B cell (primary cell): ENCODE measurements around the gene KBTBD6. TPM values are rescaled to one million over a fixed set of nuclear protein-coding genes. Genes with fewer than 3 reads are reported as not detected.

Source experiments
- ATAC-seq: fragments of 200-7000 bp; cut with Tn5 transposase; one replicate; pipeline ENCODE4 v1.10.0; 2021; ENCODE audit warnings: low read depth, mild to moderate bottlenecking, moderate number of reproducible peaks, moderate library complexity
- CTCF ChIA-PET: fragments of 350-600 bp; sonication (Branson Sonifier 250); formaldehyde crosslinking; loops from one replicate; lab custom pipeline; 2021; ENCODE audit warnings: antibody characterized with exemption, inconsistent platforms; lab: Charles Lee
- POLR2A ChIA-PET: fragments of 350-600 bp; sonication (Branson Sonifier 250); formaldehyde crosslinking; loops from one replicate; lab custom pipeline; 2021; ENCODE audit warnings: antibody characterized with exemption; lab: Charles Lee
- DNase-seq: peaks from one replicate; pipeline ENCODE4 v3.0.0; 2013
- H2AFZ ChIP-seq: 2 replicates; pipeline ENCODE4 v1.6.1; 2012; ENCODE audit warnings: mild to moderate bottlenecking, low read depth, low read length; ENCODE audit not compliant: insufficient read depth, poor library complexity, severe bottlenecking
- H3K27ac ChIP-seq, 2 donors: 1 replicate in 1 of 2; 2 replicates in 1 of 2; pipeline ENCODE4 v1.5.1; 2012 to 2013; ENCODE audit warnings: low read length in 2 of 2, mild to moderate bottlenecking in 2 of 2, moderate library complexity in 1 of 2
- H3K27me3 ChIP-seq, 4 experiments: fragments of 200-600 bp in 1 of 4; sonication (generic) in 1 of 4; replicated peaks in 1 of 4; 1 replicate in 2 of 4; 2 replicates in 2 of 4; pipeline versions ENCODE4 v1.6.1 to v1.7.0; 2013 to 2016; ENCODE audit warnings: low read length in 3 of 4, mild to moderate bottlenecking in 2 of 4, mixed read lengths in 1 of 4, moderate library complexity in 1 of 4; ENCODE audit not compliant: insufficient read depth in 4 of 4, control insufficient read depth in 3 of 4; ENCODE audit errors: control extremely low read depth in 1 of 4
- H3K36me3 ChIP-seq, 2 experiments: replicated peaks in 1 of 2; 1 replicate in 1 of 2; 2 replicates in 1 of 2; pipeline versions ENCODE4 v1.6.1 to v1.7.1; 2013; ENCODE audit warnings: low read length in 1 of 2; ENCODE audit not compliant: insufficient read depth in 2 of 2, control insufficient read depth in 1 of 2; ENCODE audit errors: control extremely low read depth in 1 of 2, extremely low read depth in 1 of 2
- H3K4me1 ChIP-seq, 2 donors: fragments of 200-600 bp in 1 of 2; sonication (generic) in 1 of 2; 1 replicate in 1 of 2; 2 replicates in 1 of 2; pipeline versions ENCODE4 v1.5.1 to v1.6.1; 2013 to 2017; ENCODE audit warnings: low read length in 2 of 2; ENCODE audit not compliant: control insufficient read depth in 2 of 2, insufficient read depth in 2 of 2
- H3K4me2 ChIP-seq: replicated peaks from 2 replicates; pipeline ENCODE3; 2012; ENCODE audit warnings: mild to moderate bottlenecking, low read depth, low read length; ENCODE audit not compliant: poor library complexity, severe bottlenecking
- H3K4me3 ChIP-seq, 5 experiments: fragments of 200-600 bp in 1 of 5; sonication (generic) in 1 of 5; 1 replicate in 3 of 5; 2 replicates in 2 of 5; pipeline versions ENCODE4 v1.5.1 to v1.7.0; 2011 to 2016; ENCODE audit warnings: low read length in 4 of 5, mild to moderate bottlenecking in 4 of 5, low read depth in 2 of 5, control low read depth in 1 of 5, moderate library complexity in 1 of 5; ENCODE audit not compliant: insufficient read depth in 1 of 5; ENCODE audit errors: control extremely low read depth in 1 of 5, extremely low read depth in 1 of 5
- H3K79me2 ChIP-seq: fragments of 200-600 bp; sonication (generic); one replicate; pipeline ENCODE4 v1.6.0; 2016; ENCODE audit warnings: low read length; ENCODE audit not compliant: control insufficient read depth, insufficient read depth
- H3K9ac ChIP-seq: fragments of 200-600 bp; sonication (generic); 2 replicates; pipeline ENCODE4 v1.6.1; 2017; ENCODE audit warnings: mild to moderate bottlenecking, low read length, moderate library complexity
- H3K9me3 ChIP-seq, 3 donors: one replicate each; pipeline versions ENCODE4 v1.6.1 to v1.7.1; 2013; ENCODE audit warnings: low read length in 2 of 3; ENCODE audit not compliant: control insufficient read depth in 2 of 3, insufficient read depth in 1 of 3; ENCODE audit errors: control extremely low read depth in 1 of 3
- H4K20me1 ChIP-seq: 2 replicates; pipeline ENCODE4 v1.6.0; 2012; ENCODE audit warnings: mild to moderate bottlenecking, low read length; ENCODE audit not compliant: insufficient read depth, control insufficient read depth, poor library complexity, severe bottlenecking
- H3K27ac Mint-ChIP-seq: one replicate; pipeline ENCODE4 v1.8.0; 2021; ENCODE audit warnings: mixed read lengths
- H3K27me3 Mint-ChIP-seq: one replicate; pipeline ENCODE4 v1.8.0; 2021; ENCODE audit warnings: mixed read lengths
- H3K4me1 Mint-ChIP-seq: one replicate; pipeline ENCODE4 v1.8.0; 2021; ENCODE audit warnings: mixed read lengths
- H3K4me3 Mint-ChIP-seq: one replicate; pipeline ENCODE4 v1.8.0; 2021; ENCODE audit warnings: mixed read lengths
- H3K9me3 Mint-ChIP-seq: one replicate; pipeline ENCODE4 v1.8.0; 2022; ENCODE audit warnings: mixed read lengths; ENCODE audit not compliant: insufficient read depth
- CTCF ChIP-seq: fragments of 200-600 bp; IDR thresholded peaks from one replicate; pipeline ENCODE4 v1.8.0; 2022; ENCODE audit warnings: antibody characterized with exemption, mild to moderate bottlenecking
- EZH2 ChIP-seq: IDR thresholded peaks from 2 replicates; pipeline ENCODE4 v1.6.1; 2012; ENCODE audit warnings: borderline replicate concordance, low read depth, mild to moderate bottlenecking, moderate library complexity, low read length; ENCODE audit not compliant: insufficient read depth, poor library complexity, severe bottlenecking
- WGBS: methylation state at CpG from one replicate; pipeline ENCODE4 v1.1.5; 2013; ENCODE audit warnings: missing lambda C conversion rate; ENCODE audit not compliant: insufficient coverage; 5-methylcytosine and 5-hydroxymethylcytosine counted together
- intact Hi-C: fragments of 100-400 bp; cut with micrococcal nuclease; formaldehyde crosslinking; loops from one replicate; pipeline ENCODE4 v1.10.0; 2022
- polyA minus RNA-seq: library from RNA; depleted of rRNA, polyadenylated mRNA; stranded (reverse); fragments of >200 nt; gene quantifications from 2 replicates; pipeline ENCODE4 v1.2.3, GENCODE V29; 2012
- polyA plus RNA-seq: library from polyadenylated mRNA; depleted of rRNA; stranded (reverse); fragments of >200 nt; gene quantifications from 2 replicates; pipeline ENCODE4 v1.2.3, GENCODE V29; 2012
- total RNA-seq, 2 donors: library from RNA; stranded (reverse); fragments of 120-200 nt in 1 of 2; gene quantifications; 1 replicate in 1 of 2; 2 replicates in 1 of 2; pipeline versions ENCODE4 v1.2.3 to v1.2.4, GENCODE V29; 2013 to 2022

KBTBD6 gene
- total RNA-seq (8.5 and 8.8 TPM in 2 replicates), polyA plus RNA-seq (0.63 and 1.1 TPM in 2 replicates), polyA minus RNA-seq (2.5 and 4.2 TPM in 2 replicates)
- 4.1 TPM for total RNA-seq (2013)

- intact Hi-C loops = loop anchor here (1.0 to 5.0 kb wide), 10 partner anchors 62 to 1140 kb away; partner anchors contain the start of genes AKAP11, ELF1, KBTBD7 and MRPS31
- POLR2A ChIA-PET = interaction anchor here (2.5 kb wide), 1 partner anchor 62 kb away, joined by 9 read pairs; the partner anchor contains the start of gene KBTBD7
- no peaks in the 10 kb centered on the region for H3K27me3 Mint-ChIP-seq
- H2AFZ ChIP-seq = peak within 1 kb of the TSS; percentile 88
- no peak for TF ChIP-seq CTCF
- TF ChIP-seq EZH2 = no peak
- peak within 1 kb of the TSS; percentile 70 for H3K9ac ChIP-seq
- no peaks in the 10 kb centered on the region for H3K27me3 ChIP-seq
- peak within 1 kb of the TSS; percentile 95 for H3K27ac Mint-ChIP-seq
- no peaks in the 10 kb centered on the region for H4K20me1 ChIP-seq
- peak within 1 kb of the TSS; percentile 68 to 99 (median 84) for H3K4me3 ChIP-seq
- DNase-seq = peak; percentile 94
- peaks cover 43% of the 10 kb centered on the region for H3K4me1 Mint-ChIP-seq
- H3K27ac ChIP-seq = peak within 1 kb of the TSS; percentile 45 to 79
- peak within 1 kb of the TSS; percentile 99 for H3K4me3 Mint-ChIP-seq
- CTCF ChIA-PET = interaction anchor here (1.1 kb wide), 1 partner anchor 130 kb away, joined by 3 read pairs; no protein-coding TSS in a partner anchor
- under 1% methylated on average over 44 of the region's 45 CpGs for WGBS
- H3K4me2 ChIP-seq = peak within 1 kb of the TSS; percentile 68
- H3K9me3 Mint-ChIP-seq = no peaks in the 10 kb centered on the region
- peaks cover 24% of the 10 kb centered on the region in 2 donors for H3K4me1 ChIP-seq
- no peaks in the 10 kb centered on the region for H3K36me3 ChIP-seq
- peaks cover 33% of the 10 kb centered on the region for H3K79me2 ChIP-seq
- ATAC-seq = peak; percentile 97
- no peaks in the 10 kb centered on the region for H3K9me3 ChIP-seq
Observed at GRCh38 chr13:41132512-41133152, at the start of gene KBTBD6. Gene KBTBD6, minus strand, starts transcription at chr13:41132802. Its CDS starts 291 bp downstream, at chr13:41132511.

- Histone ChIP-seq H3K9me3 (no peaks in the 10 kb centered on the region), H3K27ac (no peak overlapping the region), H2AFZ (no peak overlapping the region), H3K79me2 (no peaks in the 10 kb centered on the region), H3K27me3 (no peaks in the 10 kb centered on the region), H3K9ac (no peak overlapping the region), H3K4me3 (no peak overlapping the region), H3K4me2 (no peak overlapping the region), H4K20me1 (no peaks in the 10 kb centered on the region), H3K4me1 (no peaks in the 10 kb centered on the region), H3K36me3 (no peaks in the 10 kb centered on the region)
- ATAC-seq (no peak), DNase-seq (no peak)
- no peak for TF ChIP-seq EZH2
- TF ChIP-seq CTCF = no peak
- H3K27me3 Mint-ChIP-seq = no peaks in the 10 kb centered on the region
- no peaks in the 10 kb centered on the region for H3K4me1 Mint-ChIP-seq
- ChIA-PET POLR2A (no interaction called here), CTCF (interaction anchor here (0.6 kb wide), 1 partner anchor 19 kb away, joined by 3 read pairs; no protein-coding TSS in a partner anchor)
- no peak overlapping the region for H3K4me3 Mint-ChIP-seq
- no peak overlapping the region for H3K27ac Mint-ChIP-seq
- intact Hi-C loops = loop anchor here (5.0 kb wide), 1 partner anchor 40 kb away; no protein-coding TSS in a partner anchor
- H3K9me3 Mint-ChIP-seq = no peaks in the 10 kb centered on the region
Observed at GRCh38 chr13:41182231-41182630, 49.6 kb upstream of the KBTBD6 start.
